ENCODE results near the gene SETBP1. TPM values are rescaled to one million over a fixed set of nuclear protein-coding genes. Genes with fewer than 3 reads are reported as not detected.

Gene SETBP1
- total and polyA plus RNA-seq, 8 donors = 1.4 to 66.5 (median 20.1) TPM

- TF ChIP-seq, protein P1, sequence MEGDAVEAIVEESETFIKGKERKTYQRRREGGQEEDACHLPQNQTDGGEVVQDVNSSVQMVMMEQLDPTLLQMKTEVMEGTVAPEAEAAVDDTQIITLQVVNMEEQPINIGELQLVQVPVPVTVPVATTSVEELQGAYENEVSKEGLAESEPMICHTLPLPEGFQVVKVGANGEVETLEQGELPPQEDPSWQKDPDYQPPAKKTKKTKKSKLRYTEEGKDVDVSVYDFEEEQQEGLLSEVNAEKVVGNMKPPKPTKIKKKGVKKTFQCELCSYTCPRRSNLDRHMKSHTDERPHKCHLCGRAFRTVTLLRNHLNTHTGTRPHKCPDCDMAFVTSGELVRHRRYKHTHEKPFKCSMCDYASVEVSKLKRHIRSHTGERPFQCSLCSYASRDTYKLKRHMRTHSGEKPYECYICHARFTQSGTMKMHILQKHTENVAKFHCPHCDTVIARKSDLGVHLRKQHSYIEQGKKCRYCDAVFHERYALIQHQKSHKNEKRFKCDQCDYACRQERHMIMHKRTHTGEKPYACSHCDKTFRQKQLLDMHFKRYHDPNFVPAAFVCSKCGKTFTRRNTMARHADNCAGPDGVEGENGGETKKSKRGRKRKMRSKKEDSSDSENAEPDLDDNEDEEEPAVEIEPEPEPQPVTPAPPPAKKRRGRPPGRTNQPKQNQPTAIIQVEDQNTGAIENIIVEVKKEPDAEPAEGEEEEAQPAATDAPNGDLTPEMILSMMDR (IDR thresholded peaks at IDR 0.05) = no peak
- peak in 1 of 3 donors; percentile 28 for TF ChIP-seq POLR2AphosphoS5 (IDR thresholded peaks at IDR 0.05)
- Histone ChIP-seq H3K36me3 (no peaks in the 10 kb centered on the region), H3K27me3 (no peaks in the 10 kb centered on the region), H3K9me3 (no peaks in the 10 kb centered on the region), H3K4me1 (peaks cover 15 to 58% (median 34%) of the 10 kb centered on the region in 4 donors), H3K27ac (peak overlapping the region in 4 of 5 donors; percentile 49 to 73 (median 66)), H3K4me3 (no peak overlapping the region)
- peak in 1 of 2 donors; percentile 89 for DNase-seq
- intact Hi-C loops (cut with DNase I; ENCODE audit: low total_unique reads) = no loop called here
- 29 to 58% (median 51%) methylated on average over 3 of the region's 3 CpGs for WGBS, 5 donors
These were observed 62.1 kb downstream of the SETBP1 start for GRCh38 chr18:44742718-44743311.

DNA sequence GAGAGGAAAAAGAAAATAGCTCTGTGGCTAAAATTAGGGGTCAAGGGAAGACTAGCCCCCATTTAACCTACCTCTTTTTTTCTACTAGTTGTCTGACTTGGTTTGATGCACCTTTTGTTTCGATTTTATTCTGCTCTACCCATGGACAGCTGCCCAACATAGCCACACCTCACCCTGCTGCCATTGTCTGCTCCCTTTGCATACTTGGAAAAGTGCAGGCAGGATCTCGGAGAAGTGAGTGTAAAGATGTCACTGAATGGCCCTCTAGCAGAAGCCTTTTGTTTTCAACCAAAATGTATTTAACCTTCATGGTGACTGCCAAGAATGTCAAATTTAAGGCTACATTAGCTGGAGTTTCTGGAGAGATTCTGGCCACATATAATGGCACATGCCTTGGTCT, 62.9 kb downstream of the SETBP1 start:
- peak overlapping the region in 4 of 5 donors; percentile 49 to 73 (median 66) for H3K27ac ChIP-seq

GRCh38 chr18:44744161-44745121, 63.8 kb downstream of the SETBP1 start:
- intact Hi-C loops (cut with DNase I; ENCODE audit: low total_unique reads) = no loop called here
- TF ChIP-seq POLR2AphosphoS5 (IDR thresholded peaks at IDR 0.05) (no peak), EP300 (IDR thresholded peaks at IDR 0.05) (no peak), POLR2A (IDR thresholded peaks at IDR 0.05) (no peak)
- TF ChIP-seq, protein P1 (IDR thresholded peaks at IDR 0.05) = no peak
- peaks cover 15 to 59% (median 37%) of the 10 kb centered on the region in 4 donors for H3K4me1 ChIP-seq
- H3K36me3 ChIP-seq = no peaks in the 10 kb centered on the region
- peak overlapping the region in 1 of 5 donors; percentile 72 for H3K27ac ChIP-seq
- DNase-seq = peak in 1 of 2 donors; percentile 73
- H3K4me3 ChIP-seq = no peak overlapping the region
- 70 to 87% (median 78%) methylated on average over 41 to 50 of the region's 50 CpGs for WGBS, 5 donors
- H3K27me3 ChIP-seq = no peaks in the 10 kb centered on the region
- H3K9me3 ChIP-seq = no peaks in the 10 kb centered on the region

More for the DNA sequence above, 62.9 kb downstream of the SETBP1 start:
- no peaks in the 10 kb centered on the region for H3K36me3 ChIP-seq
- no peaks in the 10 kb centered on the region for H3K27me3 ChIP-seq
- WGBS, 5 donors = 52 to 81% (median 62%) methylated on average over 2 of the region's 2 CpGs
- peaks cover 15 to 59% (median 37%) of the 10 kb centered on the region in 4 donors for H3K4me1 ChIP-seq
- H3K9me3 ChIP-seq = no peaks in the 10 kb centered on the region
- intact Hi-C loops (cut with DNase I; ENCODE audit: low total_unique reads) = no loop called here
- no peak overlapping the region for H3K4me3 ChIP-seq
- no peak for DNase-seq
- TF ChIP-seq POLR2AphosphoS5 (IDR thresholded peaks at IDR 0.05) (no peak), POLR2A (IDR thresholded peaks at IDR 0.05) (no peak), EP300 (IDR thresholded peaks at IDR 0.05) (no peak)
- TF ChIP-seq, protein P1 (IDR thresholded peaks at IDR 0.05) = no peak

DNA sequence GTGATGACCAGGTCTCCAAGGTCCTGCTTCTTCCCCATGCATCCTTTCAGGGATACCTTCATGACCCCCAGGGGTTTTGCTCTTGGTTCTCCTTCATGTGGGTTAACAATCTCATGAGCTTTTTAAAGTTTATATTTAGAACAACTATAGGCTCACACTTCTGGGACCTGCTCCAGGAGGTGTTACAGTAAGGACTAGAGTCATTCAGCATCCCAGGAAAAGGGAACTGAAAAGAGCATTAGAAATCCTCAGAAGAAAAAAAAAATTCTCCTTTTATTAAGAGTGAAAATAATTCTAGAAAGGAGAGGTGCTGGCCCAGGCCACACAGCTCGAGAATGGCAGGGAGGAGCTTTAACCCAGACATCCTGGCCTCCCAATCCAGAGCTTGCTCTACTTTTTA, 66.5 kb downstream of the SETBP1 start:
- WGBS, 5 donors = 42 to 80% (median 52%) methylated on average over 1 of the region's 1 CpG
- TF ChIP-seq POLR2A (IDR thresholded peaks at IDR 0.05) (no peak), EP300 (IDR thresholded peaks at IDR 0.05) (no peak), POLR2AphosphoS5 (IDR thresholded peaks at IDR 0.05) (no peak)
- TF ChIP-seq, protein P1 (IDR thresholded peaks at IDR 0.05) = no peak
- intact Hi-C loops (cut with DNase I; ENCODE audit: low total_unique reads) = no loop called here
- DNase-seq = no peak
- H3K9me3 ChIP-seq = no peaks in the 10 kb centered on the region
- H3K36me3 ChIP-seq = no peaks in the 10 kb centered on the region
- peak overlapping the region in 2 of 5 donors; percentile 36 to 50 for H3K27ac ChIP-seq
- no peaks in the 10 kb centered on the region for H3K27me3 ChIP-seq
- H3K4me3 ChIP-seq = no peak overlapping the region
- H3K4me1 ChIP-seq = peaks cover 15 to 49% (median 29%) of the 10 kb centered on the region in 4 donors

All from stomach (tissue), 9 donors.